ENCODE measurements around the gene SUPT5H. TPM values are rescaled to one million over a fixed set of nuclear protein-coding genes. Genes with fewer than 3 reads are reported as not detected.
A peak's percentile ranks its signal among the peaks of the same experiment; 100 is the strongest.

Gene SUPT5H
- total and polyA plus RNA-seq, 2 of the 4 experiments (the other 2 are of a cell fraction) = 75.3 to 116 TPM

GRCh38 chr19:39426170-39426569, 19.2 kb upstream of the SUPT5H start:
- H3K79me1 ChIP-seq (ENCODE audit: low read depth in 1 of 2, low read length in 2 of 2) = peaks cover 4 to 53% of the 10 kb centered on the region in 2 experiments; a peak in 3 of 4 replicates
- no peak overlapping the region for H2BK15ac ChIP-seq (ENCODE audit: low read depth, low read length)
- H3K9ac ChIP-seq (ENCODE audit: low read depth, low read length) = no peak overlapping the region
- H3K9me3 ChIP-seq (ENCODE audit: control insufficient read depth, insufficient read depth, low read length) = no peaks in the 10 kb centered on the region
- no peak overlapping the region for H4K91ac ChIP-seq (ENCODE audit: insufficient read depth, low read depth, low read length)
- DNase-seq = no peak
- peaks cover 12% of the 10 kb centered on the region for H3K9me1 ChIP-seq (ENCODE audit: insufficient read depth, low read length)
- TF ChIP-seq NFE2L2 (IDR thresholded peaks at IDR 0.05; ENCODE audit: low read depth, low read length) = no peak
- TF ChIP-seq BHLHE40 (IDR thresholded peaks at IDR 0.05; ENCODE audit: low read depth, low read length) = no peak
- no peak for TF ChIP-seq FOS (IDR thresholded peaks at IDR 0.05; ENCODE audit: low read depth, low read length)
- no peak for TF ChIP-seq RAD21 (IDR thresholded peaks at IDR 0.05; ENCODE audit: low read length)
- TF ChIP-seq CHD1 (IDR thresholded peaks at IDR 0.05; ENCODE audit: low read depth, low read length) = no peak
- TF ChIP-seq POLR2A (IDR thresholded peaks at IDR 0.05; ENCODE audit: low read depth, low read length) = no peak
- TF ChIP-seq MXI1 (IDR thresholded peaks at IDR 0.05; ENCODE audit: borderline replicate concordance, low read depth, low read length) = no peak
- TF ChIP-seq ELK1 (IDR thresholded peaks at IDR 0.05; ENCODE audit: borderline replicate concordance, low read depth, low read length) = no peak
- no peak for TF ChIP-seq RCOR1 (IDR thresholded peaks at IDR 0.05; ENCODE audit: insufficient replicate concordance, low read length)
- no peak for TF ChIP-seq CEBPB (IDR thresholded peaks at IDR 0.05; ENCODE audit: low read depth, low read length)
- TF ChIP-seq USF2 (IDR thresholded peaks at IDR 0.05; ENCODE audit: low read depth, low read length) = no peak
- no peak for TF ChIP-seq CTCF (conservative IDR thresholded peaks at IDR 0.05; ENCODE audit: low read depth, low read length)
- no peak for TF ChIP-seq RFX5 (IDR thresholded peaks at IDR 0.05; ENCODE audit: low read depth, low read length)
- TF ChIP-seq MAZ (IDR thresholded peaks at IDR 0.05; ENCODE audit: borderline replicate concordance, low read depth, low read length) = no peak
- no peak for TF ChIP-seq MAFK (IDR thresholded peaks at IDR 0.05; ENCODE audit: low read depth, low read length)
- TF ChIP-seq SMC3 (IDR thresholded peaks at IDR 0.05; ENCODE audit: low read depth, low read length) = no peak
- H3K27me3 ChIP-seq (ENCODE audit: control insufficient read depth, insufficient read depth, low read length) = no peaks in the 10 kb centered on the region
- no peak overlapping the region for H3K27ac ChIP-seq (ENCODE audit: insufficient read depth, low read length)
- no peak overlapping the region for H3K4me3 ChIP-seq (ENCODE audit: insufficient read depth, low read depth, low read length)
- WGBS, 2 experiments (ENCODE audit: extremely low coverage in 2 of 2, insufficient read length in 1 of 2) = no CpG with 5 or more reads among the region's 5 CpGs
- H3K4me2 ChIP-seq (ENCODE audit: low read depth, low read length) = no peak overlapping the region
- no peak overlapping the region for H2BK120ac ChIP-seq (ENCODE audit: low read depth, low read length)
- dilution Hi-C loops (cut with HindIII; ENCODE audit: low sequenced_read_pairs, unreplicated experiment) = no loop called here
- H4K5ac ChIP-seq (ENCODE audit: low read depth, low read length) = no peak overlapping the region
- intact Hi-C loops (cut with micrococcal nuclease) = no loop called here
- H3K4ac ChIP-seq (ENCODE audit: low read depth, low read length) = no peak overlapping the region
- H4K20me1 ChIP-seq (ENCODE audit: insufficient read depth, low read length) = peaks cover 15% of the 10 kb centered on the region
- H2BK20ac ChIP-seq (ENCODE audit: low read depth, low read length) = no peak overlapping the region
- no peak overlapping the region for H3K56ac ChIP-seq (ENCODE audit: extremely low read depth, insufficient read depth, low read length)
- H2AK5ac ChIP-seq (ENCODE audit: low read depth, low read length) = no peak overlapping the region
- H2AFZ ChIP-seq (replicated peaks; ENCODE audit: low read length, poor library complexity) = no peak overlapping the region
- H3K23ac ChIP-seq (ENCODE audit: low read depth, low read length) = no peak overlapping the region
- H3K36me3 ChIP-seq (ENCODE audit: control insufficient read depth, insufficient read depth, low read length) = peaks cover 42% of the 10 kb centered on the region
- POLR2A ChIA-PET (ENCODE audit: unreplicated experiment) = interaction anchor here (0.9 kb wide), 1 partner anchor 10 kb away, joined by 11 read pairs; the partner anchor contains the start of gene RPS16
- BruUV-seq (replicated peaks) = TSS peak; percentile 25
- no peak overlapping the region for H2BK5ac ChIP-seq (ENCODE audit: low read depth, low read length, poor library complexity, severe bottlenecking)
- H4K8ac ChIP-seq (ENCODE audit: low read depth in 2 of 2, low read length in 2 of 2) = no peak overlapping the region
- no peak overlapping the region for H2AK9ac ChIP-seq (replicated peaks; ENCODE audit: low read depth, low read length, poor library complexity)
- H3K14ac ChIP-seq (replicated peaks; ENCODE audit: low read depth, low read length) = no peak overlapping the region
- H3K4me1 ChIP-seq (ENCODE audit: control insufficient read depth, insufficient read depth, low read length) = peaks cover 19% of the 10 kb centered on the region
- CTCF ChIA-PET = interaction anchor here (0.6 kb wide), 1 partner anchor 76 kb away, joined by 3 read pairs; no protein-coding TSS in a partner anchor
- in situ Hi-C loops (cut with MboI; ENCODE audit: low sequenced_read_pairs) = loop anchor here (25.0 kb wide), 1 partner anchor 411 kb away; the partner anchor contains the start of genes DYRK1B and FBL
- no peak for ATAC-seq (ENCODE audit: low read depth)
- H3K18ac ChIP-seq (ENCODE audit: low read depth, low read length) = no peak overlapping the region
